H1 (cell line): Measurements from ENCODE around the gene SCAMP4. TPM values are rescaled to one million over a fixed set of nuclear protein-coding genes. Genes with fewer than 3 reads are reported as not detected.

Experiments used
- CTCF ChIA-PET: fragments of 300-600 bp; sonication (Branson Sonifier 250); formaldehyde crosslinking; loops from one replicate; lab custom pipeline; 2021; ENCODE audit not compliant: partially characterized antibody; lab: Charles Lee
- POLR2A ChIA-PET: fragments of 300-600 bp; sonication (Branson Sonifier 250); formaldehyde crosslinking; loops from one replicate; lab custom pipeline; 2021; ENCODE audit warnings: inconsistent platforms; ENCODE audit not compliant: partially characterized antibody; lab: Charles Lee
- DNase-seq, 2 experiments: peaks; one replicate each; pipeline versions ENCODE4 v3.0.0 to v3.0.0-alpha.2; 2010 to 2022; ENCODE audit warnings: low spot score in 2 of 2, low read depth in 1 of 2, mixed read lengths in 1 of 2
- FAIRE-seq: peaks from 2 replicates; lab custom pipeline; 2011; peaks lifted over from hg19 to GRCh38; lab: Jason Lieb, UNC
- H2AFZ ChIP-seq: 2 replicates; pipeline ENCODE4 v1.8.1; 2012; ENCODE audit warnings: low read length, inconsistent platforms
- H2AK5ac ChIP-seq: 2 replicates; pipeline ENCODE4 v1.6.1; 2013; ENCODE audit warnings: low read depth, low read length
- H2BK120ac ChIP-seq: replicated peaks from 2 replicates; pipeline ENCODE3; 2013; ENCODE audit warnings: low read depth, low read length, inconsistent platforms
- H2BK12ac ChIP-seq: 2 replicates; pipeline ENCODE4 v1.6.1; 2013; ENCODE audit warnings: low read depth, low read length
- H2BK15ac ChIP-seq: 2 replicates; pipeline ENCODE4 v1.6.1; 2013; ENCODE audit warnings: low read length
- H2BK20ac ChIP-seq: 2 replicates; pipeline ENCODE4 v1.6.1; 2013; ENCODE audit warnings: low read length
- H2BK5ac ChIP-seq: 2 replicates; pipeline ENCODE4 v1.6.1; 2013; ENCODE audit warnings: low read depth, low read length
- H3K14ac ChIP-seq: 2 replicates; pipeline ENCODE4 v1.6.1; 2013; ENCODE audit warnings: inconsistent platforms; ENCODE audit not compliant: insufficient read length
- H3K18ac ChIP-seq: 2 replicates; pipeline ENCODE4 v1.6.1; 2013; ENCODE audit warnings: low read length; ENCODE audit errors: extremely low read depth
- H3K23ac ChIP-seq: 2 replicates; pipeline ENCODE4 v1.6.1; 2013; ENCODE audit warnings: inconsistent platforms; ENCODE audit not compliant: insufficient read length
- H3K23me2 ChIP-seq: 2 replicates; pipeline ENCODE4 v1.6.1; 2013; ENCODE audit warnings: low read depth, low read length
- H3K27ac ChIP-seq: 2 replicates; pipeline ENCODE4 v1.6.1; 2011; ENCODE audit warnings: low read depth, low read length, inconsistent platforms
- H3K27me3 ChIP-seq, 4 experiments: replicated peaks in 1 of 4; 1 replicate in 1 of 4; 2 replicates in 3 of 4; pipeline versions ENCODE4 v1.6.1 to v1.8.1; 2011 to 2013; ENCODE audit warnings: low read length in 3 of 4, mild to moderate bottlenecking in 3 of 4, inconsistent platforms in 2 of 4, mixed read lengths in 2 of 4, moderate library complexity in 1 of 4; ENCODE audit not compliant: control insufficient read depth in 3 of 4, insufficient read depth in 3 of 4; ENCODE audit errors: extremely low read depth in 1 of 4
- H3K36me3 ChIP-seq, 4 experiments: 2 replicates each; pipeline versions ENCODE4 v1.6.1 to v1.8.1; 2011 to 2013; ENCODE audit warnings: mild to moderate bottlenecking in 4 of 4, low read length in 3 of 4, moderate library complexity in 2 of 4, control low read depth in 1 of 4, inconsistent platforms in 1 of 4; ENCODE audit not compliant: insufficient read depth in 4 of 4, control insufficient read depth in 2 of 4
- H3K4ac ChIP-seq: replicated peaks from 2 replicates; pipeline ENCODE3; 2013; ENCODE audit warnings: low read length, low read depth, mixed read lengths, inconsistent platforms; ENCODE audit not compliant: insufficient read length
- H3K4me1 ChIP-seq, 4 experiments: replicated peaks in 1 of 4; 1 replicate in 1 of 4; 2 replicates in 3 of 4; pipeline versions ENCODE4 v1.6.1 to v1.8.1; 2011 to 2013; ENCODE audit warnings: low read length in 3 of 4, inconsistent platforms in 2 of 4, mixed read lengths in 1 of 4; ENCODE audit not compliant: insufficient read depth in 4 of 4, control insufficient read depth in 3 of 4
- H3K4me2 ChIP-seq, 2 experiments: 2 replicates each; pipeline versions ENCODE4 v1.6.1 to v1.8.1; 2011 to 2013; ENCODE audit warnings: low read depth in 2 of 2, low read length in 2 of 2, control low read depth in 1 of 2, inconsistent platforms in 1 of 2, mild to moderate bottlenecking in 1 of 2; ENCODE audit not compliant: insufficient read depth in 1 of 2
- H3K4me3 ChIP-seq, 4 experiments: fragments of 200-600, 300-600 bp in 1 of 4; sonication (generic), shearing (Covaris generic), sonication (Bioruptor Twin) in 1 of 4; 2 replicates each; pipeline versions ENCODE4 v1.5.1 to v1.8.1; 2011 to 2016; ENCODE audit warnings: low read length in 4 of 4, low read depth in 3 of 4, control low read depth in 2 of 4, inconsistent platforms in 2 of 4, mild to moderate bottlenecking in 2 of 4, mixed read lengths in 1 of 4, moderate library complexity in 1 of 4; ENCODE audit not compliant: insufficient read depth in 2 of 4; ENCODE audit errors: extremely low read depth in 1 of 4
- H3K56ac ChIP-seq: replicated peaks from 2 replicates; pipeline ENCODE3; 2013; ENCODE audit warnings: low read depth, mild to moderate bottlenecking, mixed read lengths, low read length, inconsistent platforms; ENCODE audit not compliant: insufficient read length
- H3K79me1 ChIP-seq: 2 replicates; pipeline ENCODE4 v1.6.1; 2013; ENCODE audit warnings: low read depth, low read length, control low read depth
- H3K79me2 ChIP-seq, 2 experiments: 2 replicates each; pipeline versions ENCODE4 v1.6.1 to v1.8.1; 2012 to 2013; ENCODE audit warnings: low read length in 2 of 2, mild to moderate bottlenecking in 2 of 2, inconsistent platforms in 1 of 2; ENCODE audit not compliant: insufficient read depth in 2 of 2, control insufficient read depth in 1 of 2
- H3K9ac ChIP-seq, 4 experiments: replicated peaks in 1 of 4; 1 replicate in 1 of 4; 2 replicates in 3 of 4; pipeline versions ENCODE4 v1.6.1 to v1.8.1; 2011 to 2013; ENCODE audit warnings: low read depth in 3 of 4, low read length in 3 of 4, control low read depth in 2 of 4, mild to moderate bottlenecking in 2 of 4, moderate library complexity in 2 of 4, inconsistent platforms in 1 of 4; ENCODE audit errors: extremely low read depth in 1 of 4
- H3K9me3 ChIP-seq, 2 experiments: 2 replicates each; pipeline versions ENCODE4 v1.6.1 to v1.8.1; 2012 to 2013; ENCODE audit warnings: mild to moderate bottlenecking in 2 of 2, moderate library complexity in 2 of 2, control low read depth in 1 of 2, inconsistent platforms in 1 of 2, low read depth in 1 of 2, low read length in 1 of 2, mixed read lengths in 1 of 2; ENCODE audit not compliant: insufficient read depth in 2 of 2
- H4K20me1 ChIP-seq, 2 experiments: replicated peaks in 1 of 2; 2 replicates each; pipeline versions ENCODE3 to v1.8.1; 2011 to 2013; ENCODE audit warnings: inconsistent platforms in 2 of 2, low read length in 2 of 2, mild to moderate bottlenecking in 1 of 2; ENCODE audit not compliant: insufficient read depth in 2 of 2, control insufficient read depth in 1 of 2
- H4K5ac ChIP-seq: 2 replicates; pipeline ENCODE4 v1.6.1; 2013; ENCODE audit warnings: low read length, low read depth, mixed read lengths, inconsistent platforms; ENCODE audit not compliant: insufficient read length
- H4K8ac ChIP-seq: 2 replicates; pipeline ENCODE4 v1.8.0; 2013; ENCODE audit warnings: mild to moderate bottlenecking, moderate library complexity, low read length, inconsistent platforms; ENCODE audit not compliant: insufficient read depth; ENCODE audit errors: extremely low read depth
- H4K91ac ChIP-seq: replicated peaks from 2 replicates; pipeline ENCODE3; 2013; ENCODE audit warnings: low read length, mixed read lengths, inconsistent platforms; ENCODE audit not compliant: insufficient read length
- SIN3A ChIP-seq, 2 experiments: IDR thresholded peaks in 1 of 2; conservative IDR thresholded peaks in 1 of 2; 2 replicates each; pipeline ENCODE4 v1.6.1; 2011 to 2012; ENCODE audit warnings: low read length in 2 of 2, improper control_type of control experiment in 1 of 2, low read depth in 1 of 2, mild to moderate bottlenecking in 1 of 2
- SP4 ChIP-seq: IDR thresholded peaks from 2 replicates; pipeline ENCODE4 v1.6.1; 2012; ENCODE audit warnings: low read length, inconsistent platforms
- WGBS, 2 experiments: shearing (Covaris generic) in 1 of 2; methylation state at CpG; one replicate each; pipeline versions ENCODE4 v1.1.6 to v1.1.7; 2013 to 2015; ENCODE audit warnings: low lambda C conversion rate in 2 of 2, mixed read lengths in 2 of 2, inconsistent platforms in 1 of 2, low coverage in 1 of 2, missing lambda C conversion rate in 1 of 2; ENCODE audit not compliant: insufficient replicate concordance in 2 of 2, insufficient coverage in 1 of 2, insufficient read length in 1 of 2; ENCODE audit errors: extremely low coverage in 1 of 2, missing lambda C conversion rate in 1 of 2; 5-methylcytosine and 5-hydroxymethylcytosine counted together
- polyA plus RNA-seq, 7 experiments: library from polyadenylated mRNA; depleted of rRNA in 3 of 7; stranded (reverse) in 5 of 7; unstranded in 2 of 7; fragments of >200 nt in 5 of 7; fragments of 200-250 nt in 2 of 7; gene quantifications; 1 replicate in 5 of 7; 2 replicates in 1 of 7; 4 replicates in 1 of 7; pipeline versions ENCODE4 v1.2.1 to v1.2.3, GENCODE V29; 2011 to 2013; ENCODE audit warnings: missing spikeins in 2 of 7, mixed read lengths in 2 of 7
- total RNA-seq: library from RNA; stranded (reverse); fragmentation: NEBNext Ultra II Directional; extraction: Animal tissue kit (Norgen Biotek cat#: 25700); gene quantifications from 2 replicates; pipeline ENCODE4 v1.2.1, GENCODE V29; 2021

Gene SCAMP4
- total and polyA plus RNA-seq, 2 of the 8 experiments (the other 6 are each of a cell fraction or from before 2014, with no cell fraction given): 17.1 to 61.4 TPM

DNA sequence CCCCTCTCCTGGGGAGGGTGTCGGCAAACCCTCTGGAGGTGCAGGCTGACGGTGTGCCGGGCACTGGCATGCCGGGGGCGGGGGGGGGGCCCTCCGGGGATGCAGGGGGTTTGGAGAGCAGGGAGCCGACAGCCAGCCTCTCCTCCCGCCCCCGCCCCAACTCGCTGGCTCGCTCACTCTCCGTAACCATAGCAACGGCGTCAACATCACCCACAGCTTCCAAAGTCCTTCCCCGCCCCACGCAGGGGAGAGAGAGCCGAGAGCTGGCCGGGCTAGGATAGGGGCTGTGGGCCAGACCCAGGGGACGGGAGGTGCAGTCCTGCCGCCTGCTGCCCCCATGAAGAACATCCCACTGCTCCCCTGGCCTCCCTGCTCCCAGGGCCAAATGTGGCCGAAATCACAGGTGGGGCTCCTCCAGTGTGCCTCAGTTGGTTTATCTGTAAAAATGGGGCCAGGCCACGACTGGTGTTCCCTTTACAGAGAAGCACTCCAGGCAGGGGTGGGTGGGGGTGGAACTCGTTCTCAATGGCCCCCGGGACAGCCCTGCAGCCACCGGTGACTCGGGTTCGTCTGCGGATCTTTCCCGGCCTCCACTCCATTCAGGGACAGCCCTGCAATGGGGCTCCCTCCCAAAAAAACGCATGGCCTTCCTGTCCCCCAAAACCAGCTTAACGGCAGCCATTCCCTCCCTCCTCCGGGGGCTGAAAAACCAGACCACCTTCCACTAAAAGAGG, 45.0 kb upstream of the SCAMP4 start:
- no peak overlapping the region for H3K56ac ChIP-seq
- no peak for FAIRE-seq
- no peak overlapping the region; the same call in 1 of the 2 replicates for H4K8ac ChIP-seq
- H3K79me2 ChIP-seq: peaks cover 18 to 62% of the 10 kb centered on the region in 2 experiments; a peak in 3 of 4 replicates
- H3K27ac ChIP-seq: no peak overlapping the region
- DNase-seq: peak in 1 of 2 experiments; percentile 61
- WGBS, 2 experiments: 40% methylated on average over 18 of the region's 32 CpGs; no CpG with 5 or more reads in 1 of the 2 experiments
- CTCF ChIA-PET: interaction anchor here (1.3 to 1.7 kb wide), 2 partner anchors 17 to 27 kb away, joined by 3 to 5 read pairs; no protein-coding TSS in a partner anchor
- H3K4me1 ChIP-seq: peaks cover 0 to 59% (median 48%) of the 10 kb centered on the region in 4 experiments; a peak in 6 of 7 replicates
- peaks cover 12% of the 10 kb centered on the region; the same call in 1 of the 2 replicates for H3K23me2 ChIP-seq
- H2BK12ac ChIP-seq: no peak overlapping the region
- TF ChIP-seq SIN3A (conservative IDR thresholded peaks at IDR 0.05 in 1 of 2, IDR thresholded peaks at IDR 0.05 in 1 of 2; ENCODE audit: low read depth in 1 of 2, low read length in 2 of 2) (0 out of 4 replicates have a peak, but pooled peaks of 1 of the 2 experiments have one; percentile 45), SP4 (no peak)
- no peaks in the 10 kb centered on the region for H3K36me3 ChIP-seq
- no peak overlapping the region for H2AK5ac ChIP-seq
- POLR2A ChIA-PET: interaction anchor here (1.1 kb wide), 1 partner anchor 44 kb away, joined by 3 read pairs; no protein-coding TSS in a partner anchor
- H2BK20ac ChIP-seq: no peak overlapping the region
- H3K14ac ChIP-seq: no peak overlapping the region
- H3K23ac ChIP-seq: no peak overlapping the region
- no peak overlapping the region for H4K91ac ChIP-seq
- no peak overlapping the region for H2BK120ac ChIP-seq
- no peak overlapping the region for H3K4ac ChIP-seq
- peaks cover 0 to 15% (median 6%) of the 10 kb centered on the region in 4 experiments; a peak in 5 of 7 replicates for H3K27me3 ChIP-seq
- no peak overlapping the region for H4K5ac ChIP-seq
- no peak overlapping the region for H2BK5ac ChIP-seq
- H2BK15ac ChIP-seq: no peak overlapping the region
- no peak overlapping the region; a peak in 1 of 7 replicates for H3K9ac ChIP-seq
- H3K18ac ChIP-seq: no peak overlapping the region
- peaks cover 39 to 49% of the 10 kb centered on the region in 2 experiments for H4K20me1 ChIP-seq
- no peaks in the 10 kb centered on the region for H3K9me3 ChIP-seq
- H3K4me3 ChIP-seq: peak overlapping the region in 3 of 4 experiments; percentile 72 to 84 (median 81); a peak in 5 of 8 replicates
- peak overlapping the region; percentile 89 to 90 for H3K4me2 ChIP-seq
- peaks cover 22% of the 10 kb centered on the region for H3K79me1 ChIP-seq
- no peak overlapping the region for H2AFZ ChIP-seq
